ENCODE data around the gene SLC39A7. TPM values are rescaled to one million over a fixed set of nuclear protein-coding genes. Genes with fewer than 3 reads are reported as not detected.
"Not testable (repeated sequence)": the region's sequence is repeated elsewhere in the genome, so short reads cannot be mapped to it uniquely, and the experiment has no call there.

SLC39A7 gene
- total and polyA plus RNA-seq, 8 donors, result 41.6 to 111 (median 64.5) TPM

DNA sequence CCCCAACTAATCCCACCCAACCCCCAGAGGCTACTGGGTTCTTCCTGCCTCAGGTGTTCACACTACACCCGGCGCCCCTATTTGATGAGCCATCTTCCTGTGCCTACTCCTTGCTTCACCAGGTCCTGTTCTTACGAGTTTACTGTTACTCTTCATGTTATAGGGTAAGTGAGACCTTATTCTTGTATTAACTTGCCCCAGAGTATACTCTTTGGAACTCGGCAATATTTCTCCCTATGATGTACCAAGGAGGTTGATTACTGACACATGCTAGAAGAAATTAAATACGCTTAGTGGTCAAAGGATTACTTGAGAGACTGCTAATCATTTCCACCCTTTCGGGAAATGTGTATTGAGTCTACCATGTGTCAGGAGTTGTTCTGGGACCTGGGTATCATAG is 16.6 kb downstream of the SLC39A7 start:
- ATAC-seq, result no peak
- TF ChIP-seq, protein P1, sequence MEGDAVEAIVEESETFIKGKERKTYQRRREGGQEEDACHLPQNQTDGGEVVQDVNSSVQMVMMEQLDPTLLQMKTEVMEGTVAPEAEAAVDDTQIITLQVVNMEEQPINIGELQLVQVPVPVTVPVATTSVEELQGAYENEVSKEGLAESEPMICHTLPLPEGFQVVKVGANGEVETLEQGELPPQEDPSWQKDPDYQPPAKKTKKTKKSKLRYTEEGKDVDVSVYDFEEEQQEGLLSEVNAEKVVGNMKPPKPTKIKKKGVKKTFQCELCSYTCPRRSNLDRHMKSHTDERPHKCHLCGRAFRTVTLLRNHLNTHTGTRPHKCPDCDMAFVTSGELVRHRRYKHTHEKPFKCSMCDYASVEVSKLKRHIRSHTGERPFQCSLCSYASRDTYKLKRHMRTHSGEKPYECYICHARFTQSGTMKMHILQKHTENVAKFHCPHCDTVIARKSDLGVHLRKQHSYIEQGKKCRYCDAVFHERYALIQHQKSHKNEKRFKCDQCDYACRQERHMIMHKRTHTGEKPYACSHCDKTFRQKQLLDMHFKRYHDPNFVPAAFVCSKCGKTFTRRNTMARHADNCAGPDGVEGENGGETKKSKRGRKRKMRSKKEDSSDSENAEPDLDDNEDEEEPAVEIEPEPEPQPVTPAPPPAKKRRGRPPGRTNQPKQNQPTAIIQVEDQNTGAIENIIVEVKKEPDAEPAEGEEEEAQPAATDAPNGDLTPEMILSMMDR (IDR thresholded peaks at IDR 0.05), result no peak
- WGBS, 2 donors, result 75 to 84% methylated on average over 6 of the region's 6 CpGs
- DNase-seq, result no peak
- H3K36me3 ChIP-seq, result no peaks in the 10 kb centered on the region
- no peak overlapping the region for H3K27ac ChIP-seq
- H3K9me3 ChIP-seq, result no peaks in the 10 kb centered on the region
- intact Hi-C loops (cut with DNase I), result no loop called here
- no peak overlapping the region for H3K4me3 ChIP-seq
- no peak for FAIRE-seq
- H3K27me3 ChIP-seq, result no peaks in the 10 kb centered on the region
- peaks cover 0 to 5% (median 5%) of the 10 kb centered on the region in 3 donors for H3K4me1 ChIP-seq

GRCh38 chr6:33217681-33218080 is 17.0 kb downstream of the SLC39A7 start:
- Histone ChIP-seq H3K4me3 (no peak overlapping the region), H3K36me3 (no peaks in the 10 kb centered on the region), H3K27me3 (no peaks in the 10 kb centered on the region), H3K9me3 (no peaks in the 10 kb centered on the region), H3K27ac (no peak overlapping the region), H3K4me1 (peaks cover 0 to 2% (median 2%) of the 10 kb centered on the region in 3 donors)
- WGBS, 2 donors, result 59 to 67% methylated on average over 3 of the region's 3 CpGs
- FAIRE-seq, result no peak
- no peak for DNase-seq
- ATAC-seq, result no peak
- TF ChIP-seq, protein P1 (IDR thresholded peaks at IDR 0.05), result no peak
- intact Hi-C loops (cut with DNase I), result no loop called here

GRCh38 chr6:33226503-33227120 is 25.9 kb downstream of the SLC39A7 start:
- H3K4me3 ChIP-seq; H3K27ac ChIP-seq; H3K4me1 ChIP-seq; H3K9me3 ChIP-seq; H3K36me3 ChIP-seq; H3K27me3 ChIP-seq; ATAC-seq; intact Hi-C loops (cut with DNase I); FAIRE-seq; DNase-seq: not testable (repeated sequence)
- 43 to 49% methylated on average over 13 to 14 of the region's 14 CpGs for WGBS, 2 donors

GRCh38 chr6:33235221-33235634 is 34.6 kb downstream of the SLC39A7 start:
- DNase-seq (no peak), FAIRE-seq (no peak), ATAC-seq (no peak)
- Histone ChIP-seq H3K4me1 (no peaks in the 10 kb centered on the region), H3K9me3 (no peaks in the 10 kb centered on the region), H3K4me3 (no peak overlapping the region), H3K27ac (no peak overlapping the region), H3K36me3 (no peaks in the 10 kb centered on the region), H3K27me3 (no peaks in the 10 kb centered on the region)
- intact Hi-C loops (cut with DNase I), result loop anchor here in 2 of 3 donors (10.0 kb wide), 2 partner anchors 70 to 230 kb away; partner anchors contain the start of gene HLA-DOA (in 1 of the 2)
- WGBS, 2 donors, result 24 to 26% methylated on average over 6 of the region's 6 CpGs
- TF ChIP-seq, protein P1 (IDR thresholded peaks at IDR 0.05), result no peak

GRCh38 chr6:33236328-33236727 is 35.7 kb downstream of the SLC39A7 start:
- ATAC-seq, result no peak
- no peak for DNase-seq

More at GRCh38 chr6:33236328-33236727, 35.7 kb downstream of the SLC39A7 start:
- Histone ChIP-seq H3K36me3 (no peaks in the 10 kb centered on the region), H3K27ac (no peak overlapping the region), H3K4me1 (no peaks in the 10 kb centered on the region), H3K4me3 (no peak overlapping the region), H3K9me3 (no peaks in the 10 kb centered on the region), H3K27me3 (no peaks in the 10 kb centered on the region)
- no peak for FAIRE-seq
- intact Hi-C loops (cut with DNase I), result loop anchor here in 2 of 3 donors (10.0 kb wide), 2 partner anchors 72 to 232 kb away; partner anchors contain the start of gene HLA-DOA (in 1 of the 2)
- TF ChIP-seq, protein P1 (IDR thresholded peaks at IDR 0.05), result no peak
